NB4 (cell line): ENCODE results near the gene TMEM41B.

Experiments
- MYC ChIP-seq: IDR thresholded peaks from 2 replicates; pipeline ENCODE4 v1.6.1; 2011; ENCODE audit warnings: low read depth, low read length
- POLR2A ChIP-seq: IDR thresholded peaks from 2 replicates; pipeline ENCODE4 v1.6.1; 2011; ENCODE audit warnings: mild to moderate bottlenecking; ENCODE audit not compliant: insufficient read length; ENCODE audit errors: extremely low read depth
- TF ChIP-seq, protein P1 (sequence below): IDR thresholded peaks from one replicate; pipeline ENCODE4 v1.5.1; 2012; ENCODE audit warnings: low read depth, low read length
- TF ChIP-seq, protein P2 (sequence below): IDR thresholded peaks from 2 replicates; pipeline ENCODE4 v1.6.1; 2011; ENCODE audit warnings: low read depth, low read length

DNA sequence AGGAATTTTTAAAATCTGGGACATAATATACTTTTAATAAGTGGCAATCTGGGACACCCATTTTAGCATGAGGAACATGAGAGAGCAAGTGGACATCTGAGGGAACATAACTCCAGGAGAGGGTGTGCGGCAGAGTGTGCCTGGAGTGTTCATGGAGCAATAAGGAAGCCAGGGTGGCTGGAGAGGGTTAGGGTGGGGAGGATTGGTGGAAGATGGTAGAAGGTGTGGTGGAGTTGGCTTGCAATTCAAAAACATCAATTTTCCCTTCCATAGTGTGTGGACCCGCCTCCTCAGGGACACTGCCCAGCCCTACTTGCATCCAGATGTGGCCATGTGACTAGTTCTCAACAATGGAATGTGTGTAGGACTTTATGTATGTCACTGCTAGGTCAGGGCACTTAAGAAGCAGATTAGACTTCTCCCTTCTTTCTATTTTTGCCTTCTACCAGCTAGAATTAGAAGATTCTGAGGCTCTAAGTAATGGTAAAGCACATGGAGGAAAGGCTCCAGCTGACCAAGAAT lies 44.8 kb downstream of the TMEM41B start:
- TF ChIP-seq POLR2A (no peak), MYC (no peak)
- TF ChIP-seq, protein P1, sequence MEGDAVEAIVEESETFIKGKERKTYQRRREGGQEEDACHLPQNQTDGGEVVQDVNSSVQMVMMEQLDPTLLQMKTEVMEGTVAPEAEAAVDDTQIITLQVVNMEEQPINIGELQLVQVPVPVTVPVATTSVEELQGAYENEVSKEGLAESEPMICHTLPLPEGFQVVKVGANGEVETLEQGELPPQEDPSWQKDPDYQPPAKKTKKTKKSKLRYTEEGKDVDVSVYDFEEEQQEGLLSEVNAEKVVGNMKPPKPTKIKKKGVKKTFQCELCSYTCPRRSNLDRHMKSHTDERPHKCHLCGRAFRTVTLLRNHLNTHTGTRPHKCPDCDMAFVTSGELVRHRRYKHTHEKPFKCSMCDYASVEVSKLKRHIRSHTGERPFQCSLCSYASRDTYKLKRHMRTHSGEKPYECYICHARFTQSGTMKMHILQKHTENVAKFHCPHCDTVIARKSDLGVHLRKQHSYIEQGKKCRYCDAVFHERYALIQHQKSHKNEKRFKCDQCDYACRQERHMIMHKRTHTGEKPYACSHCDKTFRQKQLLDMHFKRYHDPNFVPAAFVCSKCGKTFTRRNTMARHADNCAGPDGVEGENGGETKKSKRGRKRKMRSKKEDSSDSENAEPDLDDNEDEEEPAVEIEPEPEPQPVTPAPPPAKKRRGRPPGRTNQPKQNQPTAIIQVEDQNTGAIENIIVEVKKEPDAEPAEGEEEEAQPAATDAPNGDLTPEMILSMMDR, result no peak
- TF ChIP-seq, protein P2, sequence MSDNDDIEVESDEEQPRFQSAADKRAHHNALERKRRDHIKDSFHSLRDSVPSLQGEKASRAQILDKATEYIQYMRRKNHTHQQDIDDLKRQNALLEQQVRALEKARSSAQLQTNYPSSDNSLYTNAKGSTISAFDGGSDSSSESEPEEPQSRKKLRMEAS, result no peak
